HG02970 (cell line): ENCODE data around the gene OPCML.

ENCODE experiments used
- ATAC-seq: cut with Tn5 transposase; IDR thresholded peaks from one replicate; pipeline ENCODE4 v1.9.1; 2021; ENCODE audit warnings: mild to moderate bottlenecking, moderate library complexity, moderate number of reproducible peaks; ENCODE audit not compliant: unreplicated experiment, low FRiP score

The OPCML gene

GRCh38 chr11:133418218-133418617 lies 114.1 kb downstream of the OPCML start:
- no peak for ATAC-seq

- ATAC-seq = no peak
These were observed 117.8 kb downstream of the OPCML start for GRCh38 chr11:133414506-133414905.

- ATAC-seq = no peak
These were observed 118.6 kb downstream of the OPCML start for GRCh38 chr11:133413703-133414102.

- ATAC-seq = no peak
These were observed 122.5 kb downstream of the OPCML start for GRCh38 chr11:133409799-133410198.

GRCh38 chr11:133408936-133409335 lies 123.4 kb downstream of the OPCML start:
- no peak for ATAC-seq

- ATAC-seq = no peak
These were observed 123.9 kb downstream of the OPCML start for GRCh38 chr11:133408402-133408801.

GRCh38 chr11:133406489-133406888 lies 125.8 kb downstream of the OPCML start:
- ATAC-seq = no peak

GRCh38 chr11:133403900-133404299 lies 128.4 kb downstream of the OPCML start:
- ATAC-seq = no peak

GRCh38 chr11:133402551-133402950 lies 129.8 kb downstream of the OPCML start:
- ATAC-seq = no peak

GRCh38 chr11:133399855-133400625 lies 132.3 kb downstream of the OPCML start:
- ATAC-seq = no peak

GRCh38 chr11:133399294-133399693 lies 133.0 kb downstream of the OPCML start:
- no peak for ATAC-seq

- ATAC-seq = no peak
These were observed 141.5 kb downstream of the OPCML start for GRCh38 chr11:133390803-133391202.

GRCh38 chr11:133388975-133389568 lies 143.2 kb downstream of the OPCML start:
- no peak for ATAC-seq

- no peak for ATAC-seq
These were observed 144.0 kb downstream of the OPCML start for GRCh38 chr11:133388260-133388659.

GRCh38 chr11:133386852-133387251 lies 145.4 kb downstream of the OPCML start:
- ATAC-seq = no peak

GRCh38 chr11:133386262-133386661 lies 146.0 kb downstream of the OPCML start:
- ATAC-seq = no peak

GRCh38 chr11:133385781-133386180 lies 146.5 kb downstream of the OPCML start:
- no peak for ATAC-seq

- ATAC-seq = no peak
These were observed 147.6 kb downstream of the OPCML start for GRCh38 chr11:133384731-133385130.

- no peak for ATAC-seq
These were observed 148.6 kb downstream of the OPCML start for GRCh38 chr11:133383689-133384088.

- no peak for ATAC-seq
These were observed 149.1 kb downstream of the OPCML start for GRCh38 chr11:133383201-133383600.

- ATAC-seq = no peak
These were observed 150.0 kb downstream of the OPCML start for GRCh38 chr11:133382131-133382812.

- no peak for ATAC-seq
These were observed 150.6 kb downstream of the OPCML start for GRCh38 chr11:133381761-133382130.
